GM20000 (cell line): ENCODE results near the gene MTARC1.

Experiments used
- DNase-seq: peaks from one replicate; pipeline ENCODE4 v3.0.0; 2012; ENCODE audit warnings: low spot score
- TF ChIP-seq, protein P1 (sequence below): IDR thresholded peaks from 2 replicates; pipeline ENCODE4 v1.5.1; 2012; ENCODE audit warnings: mild to moderate bottlenecking, control low read depth; ENCODE audit errors: extremely low read depth, missing control alignments

Gene MTARC1

DNA sequence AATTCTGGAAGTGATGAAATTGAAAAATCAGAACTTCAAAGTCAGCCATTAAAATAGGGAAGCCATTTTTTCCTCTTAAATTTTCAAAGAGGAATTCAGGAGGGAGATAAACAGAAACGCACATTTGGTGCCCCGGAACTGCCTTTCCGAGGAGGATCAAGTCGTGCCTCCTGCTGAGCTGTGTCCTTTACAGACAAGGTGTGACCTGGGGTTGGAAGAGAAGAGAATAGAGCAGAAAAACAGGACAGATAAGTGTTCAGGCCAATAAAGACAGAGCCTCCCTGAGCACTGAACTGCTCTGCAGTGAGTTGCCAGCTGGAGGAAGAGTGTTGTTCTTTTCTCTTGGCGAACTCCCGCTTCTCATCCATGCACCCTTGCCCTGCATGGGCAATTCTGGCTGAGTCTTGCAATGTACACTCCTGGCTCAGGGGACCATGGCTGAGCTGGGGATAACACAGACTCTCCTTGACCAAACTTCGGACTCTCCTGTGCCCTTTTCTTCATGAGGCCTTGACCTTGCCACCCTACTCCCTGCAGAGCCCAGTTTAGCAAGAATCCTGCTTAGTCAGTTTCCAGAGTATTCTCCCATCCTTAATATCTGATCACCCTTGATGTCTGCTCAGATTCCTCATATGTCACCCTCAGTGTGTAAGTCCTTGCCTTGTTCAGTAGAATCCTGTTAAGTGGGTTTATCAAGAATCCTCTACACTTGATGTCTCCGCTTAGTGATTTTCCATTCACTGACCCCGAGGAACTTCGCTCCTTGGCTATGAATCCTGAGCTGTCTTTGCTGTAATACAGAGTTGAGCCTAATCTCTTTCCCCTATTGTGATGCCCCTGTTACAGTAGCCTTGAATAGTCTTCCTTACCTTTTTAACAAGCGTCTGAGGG lies 1.3 kb upstream of the MTARC1 start:
- DNase-seq = no peak
- TF ChIP-seq, protein P1, sequence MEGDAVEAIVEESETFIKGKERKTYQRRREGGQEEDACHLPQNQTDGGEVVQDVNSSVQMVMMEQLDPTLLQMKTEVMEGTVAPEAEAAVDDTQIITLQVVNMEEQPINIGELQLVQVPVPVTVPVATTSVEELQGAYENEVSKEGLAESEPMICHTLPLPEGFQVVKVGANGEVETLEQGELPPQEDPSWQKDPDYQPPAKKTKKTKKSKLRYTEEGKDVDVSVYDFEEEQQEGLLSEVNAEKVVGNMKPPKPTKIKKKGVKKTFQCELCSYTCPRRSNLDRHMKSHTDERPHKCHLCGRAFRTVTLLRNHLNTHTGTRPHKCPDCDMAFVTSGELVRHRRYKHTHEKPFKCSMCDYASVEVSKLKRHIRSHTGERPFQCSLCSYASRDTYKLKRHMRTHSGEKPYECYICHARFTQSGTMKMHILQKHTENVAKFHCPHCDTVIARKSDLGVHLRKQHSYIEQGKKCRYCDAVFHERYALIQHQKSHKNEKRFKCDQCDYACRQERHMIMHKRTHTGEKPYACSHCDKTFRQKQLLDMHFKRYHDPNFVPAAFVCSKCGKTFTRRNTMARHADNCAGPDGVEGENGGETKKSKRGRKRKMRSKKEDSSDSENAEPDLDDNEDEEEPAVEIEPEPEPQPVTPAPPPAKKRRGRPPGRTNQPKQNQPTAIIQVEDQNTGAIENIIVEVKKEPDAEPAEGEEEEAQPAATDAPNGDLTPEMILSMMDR = no peak

DNA sequence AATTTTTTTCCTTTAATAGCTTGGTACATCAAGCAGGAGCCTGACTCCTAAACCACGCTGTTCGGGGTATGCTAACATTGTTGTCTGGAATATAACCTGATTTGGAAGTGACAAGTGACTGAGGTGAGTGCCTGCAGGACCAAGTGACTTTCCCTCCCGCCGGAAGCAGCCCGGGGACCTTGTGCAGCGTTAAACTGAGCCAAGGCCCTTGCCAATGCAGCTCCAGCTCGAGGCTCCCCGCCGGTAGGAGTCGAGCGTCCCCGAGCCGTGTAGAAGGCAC lies 716 bp upstream of the MTARC1 start:
- TF ChIP-seq, protein P1 = no peak
- DNase-seq = no peak

GRCh38 chr1:220787069-220787619 lies 431 bp downstream of the MTARC1 start:
- TF ChIP-seq, protein P1 = no peak
- DNase-seq = no peak

GRCh38 chr1:220788900-220789299 lies 2.2 kb downstream of the MTARC1 start:
- no peak for DNase-seq
- TF ChIP-seq, protein P1 = no peak

DNA sequence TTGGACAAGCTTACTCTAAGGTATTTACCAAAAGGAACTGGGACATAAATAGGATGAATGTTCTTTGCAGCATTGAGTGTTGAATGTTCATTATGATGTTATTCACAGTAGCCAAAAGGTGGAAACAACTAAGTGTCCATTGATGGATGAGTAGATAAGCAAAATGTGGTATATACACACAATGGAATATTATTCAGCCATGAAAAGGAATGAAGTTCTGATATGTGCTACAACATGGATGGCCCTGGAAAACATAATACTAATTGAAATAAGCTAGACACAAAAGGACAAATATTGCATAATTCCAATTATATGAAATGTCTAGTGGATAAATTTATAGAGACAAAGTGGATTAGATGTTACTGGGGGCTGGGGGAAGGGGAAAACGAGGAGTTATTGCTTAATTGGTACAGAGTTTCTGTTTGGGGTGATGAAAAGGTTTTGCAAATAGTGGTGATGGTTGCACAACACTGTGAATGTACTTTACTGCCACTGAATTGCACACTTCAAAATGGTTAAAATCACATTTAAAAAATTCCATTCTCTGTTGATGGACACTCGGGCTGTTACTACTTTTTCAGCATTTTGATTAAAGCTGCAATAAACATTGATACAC lies 2.9 kb downstream of the MTARC1 start:
- DNase-seq = no peak
- TF ChIP-seq, protein P1 = no peak

- TF ChIP-seq, protein P1 = no peak
- no peak for DNase-seq
These were observed 4.6 kb downstream of the MTARC1 start for GRCh38 chr1:220791285-220791684.

- TF ChIP-seq, protein P1 = no peak
- no peak for DNase-seq
These were observed 5.2 kb downstream of the MTARC1 start for GRCh38 chr1:220791956-220792355.
